Islet precursor cell (in vitro differentiated cells): ENCODE data around the gene PIK3IP1.
"Not testable (repeated sequence)": the region's sequence is repeated elsewhere in the genome, so short reads cannot be mapped to it uniquely, and the experiment has no call there.

Experiments used
- DNase-seq: peaks from one replicate; pipeline ENCODE4 v3.0.0-alpha.2; 2018

PIK3IP1 gene

DNA sequence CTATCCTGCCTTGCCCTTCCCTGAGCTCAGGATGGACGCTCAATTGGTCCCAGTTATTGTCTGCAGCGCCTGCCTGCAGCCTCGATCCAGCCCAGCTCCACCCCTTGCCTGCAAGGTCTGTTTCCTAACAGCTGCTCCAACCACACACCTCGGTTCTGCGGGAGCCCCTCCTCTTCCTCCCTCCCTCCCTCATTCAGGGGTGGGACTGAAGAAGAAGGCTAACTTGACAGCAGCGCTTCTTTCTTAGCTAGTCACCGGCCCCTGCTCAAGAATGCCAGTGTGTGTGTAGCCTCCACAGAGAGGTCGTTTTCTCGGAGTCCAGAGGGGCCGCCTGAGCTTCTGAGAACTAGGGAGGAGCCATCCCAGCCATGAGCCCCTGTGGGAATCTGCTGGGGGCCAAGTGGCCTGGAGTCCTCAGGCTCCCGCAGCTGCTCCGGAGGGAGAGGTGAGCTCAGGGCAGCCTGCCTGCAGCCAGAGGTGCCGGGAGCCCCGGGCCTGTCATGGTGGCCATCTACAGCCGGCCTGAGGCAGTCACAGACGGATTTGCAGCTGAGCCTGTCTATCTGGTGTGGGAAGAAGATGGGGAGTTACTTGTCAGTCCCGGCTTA lies 44.0 kb downstream of the PIK3IP1 start:
- DNase-seq, result peak; percentile 99

DNA sequence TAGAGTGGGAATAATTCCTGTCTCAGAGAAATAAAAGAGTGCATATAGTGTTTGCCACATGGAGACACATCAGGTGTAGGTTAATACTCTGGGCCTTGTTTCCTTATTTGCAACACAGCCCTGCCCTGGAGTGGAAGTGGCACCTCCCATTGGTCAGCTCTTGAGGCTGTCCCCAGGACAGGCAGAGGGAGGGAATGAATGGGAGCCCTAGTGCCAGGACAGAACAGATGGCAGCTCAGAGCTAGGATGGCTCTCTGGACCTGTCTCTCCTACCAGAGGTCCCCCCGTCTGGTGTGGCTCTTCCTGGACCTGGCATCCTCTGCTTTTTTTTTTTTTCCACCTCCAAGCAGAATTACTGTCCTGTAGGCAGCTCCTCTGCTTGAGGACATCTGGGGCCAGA lies 44.6 kb downstream of the PIK3IP1 start:
- no peak for DNase-seq

DNA sequence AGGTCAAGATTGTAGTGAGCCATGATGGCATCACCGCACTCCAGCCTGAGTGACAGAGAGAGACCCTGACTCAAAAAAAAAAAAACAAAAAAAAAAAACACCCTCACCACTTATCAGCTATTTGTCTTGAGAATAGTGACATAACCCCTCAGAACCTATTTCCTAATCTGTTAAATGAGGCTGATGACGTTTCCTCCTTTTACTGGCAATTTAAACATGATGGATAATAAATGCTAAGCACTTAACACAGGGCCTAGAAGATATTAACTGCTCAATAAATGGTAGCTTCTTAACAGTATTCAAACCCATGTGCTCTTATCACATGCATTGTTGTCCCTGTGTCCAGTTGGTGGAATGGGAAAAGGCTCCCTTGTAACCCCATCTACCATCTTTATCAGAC lies 45.6 kb downstream of the PIK3IP1 start:
- DNase-seq, result no peak

DNA sequence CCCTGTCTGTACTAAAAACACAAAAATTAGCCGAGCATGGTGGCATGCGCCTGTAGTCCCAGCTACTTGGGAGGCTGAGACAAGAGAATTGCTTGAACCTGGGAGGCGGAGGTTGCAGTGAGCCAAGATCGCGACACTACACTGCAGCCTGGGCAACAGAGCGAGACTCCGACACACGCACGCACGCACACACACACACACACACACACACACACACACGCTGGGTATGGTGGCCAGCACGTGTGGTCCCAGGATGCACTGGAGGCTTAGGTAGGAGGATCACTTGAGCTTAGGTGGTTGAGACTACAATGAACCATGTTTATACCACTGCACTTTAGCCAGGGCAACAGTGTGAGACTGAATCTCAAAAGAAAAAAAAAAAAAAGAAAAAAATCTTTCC lies 46.3 kb downstream of the PIK3IP1 start:
- DNase-seq, result not testable (repeated sequence)

DNA sequence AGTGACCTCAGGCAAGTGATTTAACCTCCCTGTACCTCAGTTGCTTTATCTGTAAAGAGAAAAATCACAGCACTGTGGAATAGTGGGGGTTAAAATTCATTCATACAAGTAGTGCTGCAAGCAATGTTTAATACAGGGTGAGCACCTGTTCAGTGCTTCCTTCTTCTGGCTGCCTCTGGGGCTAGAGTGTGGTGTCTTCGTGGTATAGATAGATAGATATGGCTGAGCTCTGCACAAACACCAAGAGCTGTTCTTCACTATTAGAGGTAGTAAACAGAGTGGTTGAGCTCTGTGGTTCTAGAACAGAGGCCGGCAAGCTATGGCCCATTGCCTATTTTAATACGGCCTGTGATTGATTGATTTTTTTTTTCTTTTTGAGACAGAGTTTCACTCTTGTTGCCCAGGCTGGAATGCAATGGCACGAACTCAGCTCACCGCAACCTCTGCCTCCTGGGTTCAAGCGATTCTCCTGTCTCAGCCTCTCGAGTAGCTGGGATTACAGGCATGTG lies 47.3 kb downstream of the PIK3IP1 start:
- no peak for DNase-seq

DNA sequence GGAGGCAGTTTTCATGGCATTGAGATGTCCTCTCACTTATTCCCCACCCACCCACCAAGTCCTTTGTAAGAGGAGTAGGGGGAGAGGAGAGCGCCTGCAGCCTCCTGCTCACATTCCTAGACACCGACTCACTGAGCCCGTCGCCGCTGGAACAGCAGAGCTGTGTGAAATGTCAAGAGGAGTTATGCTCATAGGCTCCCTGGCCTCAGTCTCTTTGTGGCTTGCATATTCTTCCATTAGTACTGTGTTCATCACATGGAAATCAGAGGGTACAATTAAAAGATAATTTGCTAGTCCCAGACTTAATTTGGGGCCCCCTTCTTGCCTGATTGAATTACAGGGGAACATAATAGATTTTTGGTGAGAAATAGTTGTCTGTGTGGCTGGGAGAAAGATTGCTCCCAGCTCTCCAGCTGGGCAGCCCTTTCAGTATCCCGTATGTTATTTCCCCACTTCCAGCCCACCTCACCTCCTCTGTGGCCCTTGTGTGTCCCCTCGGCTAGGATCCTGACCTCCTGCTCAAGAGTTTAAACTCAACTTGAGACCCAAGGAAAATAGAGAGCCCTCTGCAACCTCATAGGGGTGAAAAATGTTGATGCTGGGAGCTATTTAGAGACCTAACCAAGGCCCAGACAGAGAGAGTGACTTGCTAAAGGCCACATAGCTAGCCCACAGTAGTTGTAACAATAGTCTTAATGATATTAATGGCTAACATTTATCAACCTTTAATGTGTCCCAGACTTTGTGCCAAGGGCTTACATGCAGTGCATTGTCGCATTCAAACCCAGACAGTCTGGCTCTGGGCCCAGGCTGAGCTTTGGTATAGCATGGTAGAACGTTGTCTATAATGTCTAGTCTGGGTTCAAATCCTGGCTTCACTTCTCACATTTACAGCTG lies 48.0 kb downstream of the PIK3IP1 start:
- peak; percentile 99 for DNase-seq

DNA sequence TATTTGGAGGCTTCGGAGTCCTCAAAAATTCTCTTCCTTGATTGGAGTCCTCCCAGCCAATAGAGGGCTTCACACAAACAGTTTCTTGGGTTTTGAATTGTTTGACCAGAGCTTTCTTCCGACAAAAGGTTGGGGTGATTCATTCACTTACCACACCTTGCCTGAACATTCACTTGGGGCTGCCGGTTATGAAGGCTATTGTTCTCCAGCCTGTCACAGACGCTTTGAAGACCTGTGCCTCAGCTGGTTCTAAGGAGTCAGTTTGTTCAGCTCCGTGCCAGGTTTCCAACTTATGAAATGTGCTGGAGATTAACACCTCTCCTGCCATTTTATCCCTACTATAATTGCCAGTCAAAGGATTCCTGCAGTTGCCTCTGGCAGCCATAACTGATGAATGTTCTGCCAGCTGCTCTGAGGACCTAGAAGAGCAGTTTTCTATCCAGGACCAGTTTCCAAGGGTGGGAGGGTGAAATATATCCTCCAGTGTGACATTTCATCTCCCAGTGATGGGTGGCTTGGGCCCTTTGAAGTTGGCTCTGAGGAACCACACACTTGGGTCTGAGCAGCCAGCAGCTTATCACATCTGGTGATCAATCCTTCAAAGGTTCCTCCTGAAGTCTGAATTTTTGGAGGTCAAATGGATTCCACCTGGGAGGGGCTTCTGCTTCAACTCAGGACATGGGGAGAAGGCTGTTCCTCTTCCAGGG lies 48.8 kb downstream of the PIK3IP1 start:
- DNase-seq, result no peak

DNA sequence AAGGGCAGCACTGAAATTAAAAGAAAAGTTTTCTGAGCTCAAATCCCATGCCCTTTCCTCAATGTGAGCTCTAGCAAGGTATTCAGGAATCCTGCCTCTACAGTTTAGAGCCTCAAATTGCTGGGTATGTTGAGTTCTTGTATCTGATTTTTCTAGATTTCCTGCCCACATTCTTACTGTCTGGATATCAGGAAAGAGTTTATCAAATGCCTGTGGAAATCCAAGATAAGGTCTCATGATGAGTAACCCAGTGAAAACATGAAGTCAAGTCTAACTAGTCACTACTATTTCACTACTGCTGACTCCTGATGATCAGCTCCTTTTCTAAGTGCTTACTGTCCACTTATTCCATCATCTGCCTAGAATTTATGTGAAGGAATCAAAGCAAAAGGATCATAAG lies 50.4 kb downstream of the PIK3IP1 start:
- no peak for DNase-seq

DNA sequence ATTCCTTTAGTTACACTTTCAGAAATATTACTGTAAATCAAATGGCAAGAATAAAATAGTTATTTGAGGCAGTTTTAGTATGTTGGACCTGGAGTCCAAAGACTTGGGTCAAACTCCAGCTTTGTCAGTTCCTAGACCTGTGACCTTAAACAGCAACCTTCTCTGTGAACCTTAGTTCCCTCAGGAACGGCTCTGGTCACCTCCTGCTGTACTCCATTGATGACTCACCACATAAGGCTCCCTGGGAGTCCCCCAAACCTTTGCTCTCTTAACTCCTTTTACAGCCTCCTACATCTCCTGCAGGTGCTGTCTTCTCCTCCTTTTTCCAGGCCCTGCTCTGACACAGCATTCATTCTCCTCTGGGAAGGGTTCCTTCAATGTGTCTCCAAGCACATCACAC lies 51.1 kb downstream of the PIK3IP1 start:
- peak; percentile 66 for DNase-seq

DNA sequence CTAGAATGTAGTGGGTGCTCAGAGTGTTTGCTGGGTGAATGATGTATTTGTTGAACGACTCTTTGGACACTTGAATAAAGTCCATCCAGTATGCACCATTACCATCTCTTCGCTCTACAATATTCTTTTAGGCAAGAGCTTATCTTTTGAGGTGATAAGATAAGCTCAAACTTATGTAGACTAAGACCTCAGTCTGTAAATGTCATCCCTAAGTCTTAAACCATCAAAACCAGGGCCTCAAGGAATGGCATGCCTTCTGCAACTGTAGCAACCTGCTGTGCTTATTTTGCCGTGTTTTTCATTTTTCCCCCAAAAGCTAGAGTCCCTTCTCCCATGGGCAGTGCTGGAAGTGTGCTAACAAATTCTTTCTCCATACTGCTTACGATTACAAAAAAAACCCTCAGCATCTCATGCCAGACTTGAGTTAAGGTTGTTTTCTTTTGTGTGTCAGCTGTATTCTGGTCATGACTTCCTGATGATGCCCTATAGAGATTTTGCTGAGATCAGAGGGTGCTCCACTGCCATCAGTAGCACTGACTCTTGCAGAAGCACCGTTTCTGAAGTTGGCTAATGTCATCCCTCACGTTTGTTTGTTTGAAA lies 52.4 kb downstream of the PIK3IP1 start:
- DNase-seq, result no peak

DNA sequence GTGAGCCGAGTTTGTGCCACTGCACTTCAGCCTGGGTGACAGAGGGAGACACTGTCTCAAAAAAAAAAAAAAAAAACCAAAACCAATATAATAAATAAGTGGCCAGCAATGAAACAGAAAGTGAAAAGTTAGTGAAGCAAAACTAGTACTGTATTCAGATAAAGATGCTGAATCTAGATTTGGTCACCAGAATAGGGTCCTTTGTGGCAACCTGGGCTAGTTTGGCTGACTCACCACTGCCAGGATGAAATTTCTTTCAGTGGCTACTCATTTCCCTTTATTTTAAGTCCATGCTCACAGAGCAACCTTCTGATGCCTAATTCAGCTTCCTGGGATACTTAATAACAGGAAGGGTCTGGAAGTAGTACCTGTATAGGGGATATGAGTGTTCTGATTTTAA lies 54.2 kb downstream of the PIK3IP1 start:
- no peak for DNase-seq

DNA sequence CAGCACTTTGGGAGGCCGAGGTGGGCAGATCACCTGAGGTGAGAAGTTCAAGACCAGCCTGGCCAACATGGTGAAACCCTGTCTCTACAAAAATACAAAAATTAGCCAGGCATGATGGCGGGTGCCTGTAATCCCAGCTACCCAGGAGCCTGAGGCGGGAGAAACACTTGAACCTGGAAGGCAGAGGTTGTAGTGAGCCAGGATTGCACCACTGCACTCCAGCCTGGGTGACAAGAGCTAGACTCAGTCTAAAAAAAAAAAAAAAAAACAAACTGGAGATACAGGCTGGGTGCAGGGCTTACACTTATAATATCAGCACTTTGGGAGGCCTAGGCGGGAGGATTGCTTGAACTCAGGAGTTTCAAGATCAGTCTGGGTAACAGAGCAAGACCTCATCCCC lies 56.2 kb downstream of the PIK3IP1 start:
- DNase-seq, result not testable (repeated sequence)

DNA sequence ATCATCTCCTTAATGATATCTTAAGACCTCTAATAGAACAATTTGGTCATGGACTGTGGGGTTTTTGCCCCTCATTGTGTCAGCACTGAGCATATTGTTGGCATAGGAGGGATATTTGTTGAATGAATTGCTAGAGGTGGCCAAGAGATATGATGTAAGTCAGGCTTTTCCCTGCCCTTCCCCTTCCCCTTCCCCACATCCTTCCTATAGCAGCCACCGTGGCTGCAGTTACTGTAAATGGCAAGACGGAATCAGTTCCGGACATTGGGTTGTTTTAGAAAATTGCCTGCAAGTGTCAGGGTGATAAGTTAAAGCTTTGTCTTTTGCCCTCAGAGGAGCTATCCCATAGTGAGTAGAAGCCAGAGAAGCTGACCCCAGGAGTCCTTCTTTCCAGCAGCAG lies 57.2 kb downstream of the PIK3IP1 start:
- DNase-seq, result no peak

DNA sequence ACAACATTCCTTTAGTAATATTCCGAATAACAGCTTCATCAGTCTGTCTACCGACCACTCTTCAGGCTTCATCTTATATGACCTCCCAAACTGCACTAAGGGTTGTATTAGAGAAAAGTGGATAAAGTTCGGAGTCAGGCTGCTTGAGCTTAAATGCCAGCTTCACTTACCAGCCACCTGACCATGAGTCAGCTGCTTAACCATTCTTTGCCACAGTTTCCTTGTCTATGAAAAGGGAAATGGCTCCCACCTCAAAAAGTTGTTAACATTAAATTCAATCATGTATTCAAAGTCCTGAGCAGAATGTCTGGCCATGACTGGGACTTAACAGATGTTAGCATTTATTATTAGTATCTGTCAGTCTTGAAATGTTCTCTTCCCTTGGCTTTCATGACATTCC lies 59.3 kb downstream of the PIK3IP1 start:
- DNase-seq, result no peak
